Measurements from ENCODE around the gene PHF21B.

DNA sequence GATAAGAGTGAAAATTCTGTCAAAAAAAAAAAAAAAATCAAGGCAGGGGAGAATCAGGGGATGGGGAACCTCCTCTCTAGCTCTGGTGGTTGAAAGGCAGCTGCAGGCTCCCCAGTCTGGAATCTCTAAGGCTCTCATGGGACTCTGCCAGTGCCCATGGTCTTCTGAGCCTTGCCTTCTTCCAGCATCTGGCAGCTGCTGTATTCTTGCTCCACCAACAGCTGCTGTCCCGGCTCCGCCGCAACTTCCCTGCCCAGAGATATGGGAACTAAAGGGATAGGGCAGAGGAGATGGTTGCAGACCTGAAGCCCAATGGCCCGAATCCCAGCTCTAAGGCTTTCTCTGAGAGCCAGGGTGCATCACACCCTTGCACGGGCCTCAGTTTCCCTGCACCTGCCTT is 49.5 kb upstream of the PHF21B start:
- TF ChIP-seq, protein P1, sequence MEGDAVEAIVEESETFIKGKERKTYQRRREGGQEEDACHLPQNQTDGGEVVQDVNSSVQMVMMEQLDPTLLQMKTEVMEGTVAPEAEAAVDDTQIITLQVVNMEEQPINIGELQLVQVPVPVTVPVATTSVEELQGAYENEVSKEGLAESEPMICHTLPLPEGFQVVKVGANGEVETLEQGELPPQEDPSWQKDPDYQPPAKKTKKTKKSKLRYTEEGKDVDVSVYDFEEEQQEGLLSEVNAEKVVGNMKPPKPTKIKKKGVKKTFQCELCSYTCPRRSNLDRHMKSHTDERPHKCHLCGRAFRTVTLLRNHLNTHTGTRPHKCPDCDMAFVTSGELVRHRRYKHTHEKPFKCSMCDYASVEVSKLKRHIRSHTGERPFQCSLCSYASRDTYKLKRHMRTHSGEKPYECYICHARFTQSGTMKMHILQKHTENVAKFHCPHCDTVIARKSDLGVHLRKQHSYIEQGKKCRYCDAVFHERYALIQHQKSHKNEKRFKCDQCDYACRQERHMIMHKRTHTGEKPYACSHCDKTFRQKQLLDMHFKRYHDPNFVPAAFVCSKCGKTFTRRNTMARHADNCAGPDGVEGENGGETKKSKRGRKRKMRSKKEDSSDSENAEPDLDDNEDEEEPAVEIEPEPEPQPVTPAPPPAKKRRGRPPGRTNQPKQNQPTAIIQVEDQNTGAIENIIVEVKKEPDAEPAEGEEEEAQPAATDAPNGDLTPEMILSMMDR (IDR thresholded peaks at IDR 0.05), result no peak
- no peak for TF ChIP-seq POLR2A (IDR thresholded peaks at IDR 0.05)
